HG03025 (cell line): ENCODE data around the gene MTMR8.
A peak's percentile ranks its signal among the peaks of the same experiment; 100 is the strongest.
"Not testable (repeated sequence)": the region's sequence is repeated elsewhere in the genome, so short reads cannot be mapped to it uniquely, and the experiment has no call there.

Source experiments
- ATAC-seq: cut with Tn5 transposase; IDR thresholded peaks from one replicate; pipeline ENCODE4 v1.9.1; 2021; ENCODE audit warnings: mild to moderate bottlenecking, moderate library complexity; ENCODE audit not compliant: unreplicated experiment, low FRiP score

MTMR8 gene

GRCh38 chrX:64394874-64395567 lies at the start of gene MTMR8:
MTMR8 (minus strand) TSS chrX:64395452; CDS start chrX:64395363, 89 bp downstream.
- ATAC-seq: peak; percentile 90

GRCh38 chrX:64439551-64439950 lies 44.3 kb upstream of the MTMR8 start:
- ATAC-seq: no peak

- no peak for ATAC-seq
Observed at GRCh38 chrX:64437665-64438064, 42.4 kb upstream of the MTMR8 start.

GRCh38 chrX:64437218-64437617 lies 42.0 kb upstream of the MTMR8 start:
- ATAC-seq: no peak

GRCh38 chrX:64428371-64428770 lies 33.1 kb upstream of the MTMR8 start:
- ATAC-seq: no peak

GRCh38 chrX:64427787-64428186 lies 32.5 kb upstream of the MTMR8 start:
- peak; percentile 65 for ATAC-seq

- no peak for ATAC-seq
Observed at GRCh38 chrX:64427281-64427680, 32.0 kb upstream of the MTMR8 start.

- not testable (repeated sequence) for ATAC-seq
Observed at GRCh38 chrX:64409730-64410129, 14.5 kb upstream of the MTMR8 start.

GRCh38 chrX:64398088-64398487 lies 2.8 kb upstream of the MTMR8 start:
- ATAC-seq: no peak

- peak; percentile 3 for ATAC-seq
Observed at GRCh38 chrX:64395568-64395929, 297 bp upstream of the MTMR8 start.

- peak; percentile 6 for ATAC-seq
Observed at GRCh38 chrX:64394059-64394873, 986 bp downstream of the MTMR8 start.

- ATAC-seq: no peak
Observed at GRCh38 chrX:64389489-64389888, 5.8 kb downstream of the MTMR8 start.

- ATAC-seq: not testable (repeated sequence)
Observed at GRCh38 chrX:64380789-64381188, 14.5 kb downstream of the MTMR8 start.

- ATAC-seq: no peak
Observed at GRCh38 chrX:64379924-64380323, 15.3 kb downstream of the MTMR8 start.

GRCh38 chrX:64377753-64378152 lies 17.5 kb downstream of the MTMR8 start:
- no peak for ATAC-seq

- no peak for ATAC-seq
Observed at GRCh38 chrX:64352081-64352480, 43.2 kb downstream of the MTMR8 start.

GRCh38 chrX:64350521-64350920 lies 44.7 kb downstream of the MTMR8 start:
- no peak for ATAC-seq

- ATAC-seq: no peak
Observed at GRCh38 chrX:64350047-64350446, 45.2 kb downstream of the MTMR8 start.

- no peak for ATAC-seq
Observed at GRCh38 chrX:64342811-64343210, 52.4 kb downstream of the MTMR8 start.

- no peak for ATAC-seq
Observed at GRCh38 chrX:64338296-64338695, 57.0 kb downstream of the MTMR8 start.

- no peak for ATAC-seq
Observed at GRCh38 chrX:64334467-64334866, 60.8 kb downstream of the MTMR8 start.

GRCh38 chrX:64330284-64330683 lies 65.0 kb downstream of the MTMR8 start:
- ATAC-seq: peak; percentile 63
